K562 (cell line): Measurements from ENCODE around the gene DNAJB6. TPM values are rescaled to one million over a fixed set of nuclear protein-coding genes. Genes with fewer than 3 reads are reported as not detected.

Experiments
- E2F4 ChIP-seq: sonication (generic); formaldehyde crosslinking; IDR thresholded peaks from 2 replicates; pipeline ENCODE4 v1.8.0; 2022; ENCODE audit warnings: mild to moderate bottlenecking, low read depth, missing genetic modification reagents
- FOXA1 ChIP-seq: fragments of 450-650 bp; IDR thresholded peaks from 2 replicates; pipeline ENCODE4 v1.6.1; 2016; ENCODE audit warnings: mild to moderate bottlenecking, borderline replicate concordance
- GTF2E2 ChIP-seq: fragments of 200-800 bp; sonication (Bioruptor generic); IDR thresholded peaks from 2 replicates; pipeline ENCODE4 v1.6.1; 2016; ENCODE audit warnings: missing genetic modification characterization, missing compliant biosample characterization
- HIVEP1 ChIP-seq: fragments of 250-450 bp; sonication (Bioruptor Pico); IDR thresholded peaks from 2 replicates; pipeline ENCODE4 v1.4.0; 2020; ENCODE audit warnings: mild to moderate bottlenecking
- HMG20A ChIP-seq: fragments of 450-650 bp; formaldehyde crosslinking; conservative IDR thresholded peaks from 2 replicates; pipeline ENCODE4 v1.4.0; 2020; ENCODE audit warnings: mild to moderate bottlenecking, mixed read lengths
- KLF13 ChIP-seq: fragments of 450-650 bp; IDR thresholded peaks from 2 replicates; pipeline ENCODE4 v1.6.1; 2016; ENCODE audit warnings: missing genetic modification characterization, low read depth, mild to moderate bottlenecking, missing compliant biosample characterization, moderate library complexity, borderline replicate concordance
- MGA ChIP-seq: fragments of 450-650 bp; IDR thresholded peaks from 2 replicates; pipeline ENCODE4 v1.6.1; 2016; ENCODE audit warnings: mild to moderate bottlenecking, moderate library complexity
- MTA2 ChIP-seq: fragments of 450-650 bp; IDR thresholded peaks from 2 replicates; pipeline ENCODE4 v1.6.1; 2016; ENCODE audit warnings: low read depth
- NCOR1 ChIP-seq: fragments of 450-650 bp; IDR thresholded peaks from 2 replicates; pipeline ENCODE4 v1.6.1; 2016; ENCODE audit warnings: mild to moderate bottlenecking, moderate library complexity
- POLR2H ChIP-seq: IDR thresholded peaks from 2 replicates; pipeline ENCODE4 v1.6.1; 2016; ENCODE audit warnings: missing genetic modification characterization, low read depth, mild to moderate bottlenecking, control low read depth, missing compliant biosample characterization, moderate library complexity
- ZEB2 ChIP-seq: fragments of 450-650 bp; IDR thresholded peaks from 2 replicates; pipeline ENCODE4 v1.6.1; 2016
- ZNF561 ChIP-seq: fragments of 450-650 bp; formaldehyde crosslinking; conservative IDR thresholded peaks from 2 replicates; pipeline ENCODE4 v1.4.0; 2020; ENCODE audit warnings: mild to moderate bottlenecking, moderate library complexity
- ZNF780A ChIP-seq: fragments of 250-450 bp; sonication (Bioruptor Pico); IDR thresholded peaks from 2 replicates; pipeline ENCODE4 v1.5.0; 2021; ENCODE audit warnings: mild to moderate bottlenecking
- polyA plus RNA-seq, 8 experiments: library from polyadenylated mRNA; depleted of rRNA in 4 of 8; stranded (reverse) in 5 of 8; unstranded in 3 of 8; fragments of >200 nt; fragmentation: Nextera tagmentation in 2 of 8; fragmentation: Illumina TruSeq in 1 of 8; extraction: Ambion mirVana in 2 of 8; extraction: Trizol in 1 of 8; gene quantifications; 2 replicates each; pipeline versions ENCODE4 v1.2.1 to v1.2.3, GENCODE V29; 2011 to 2014; ENCODE audit warnings: inconsistent platforms in 1 of 8, missing spikeins in 1 of 8
- total RNA-seq, 7 experiments: library from RNA; depleted of rRNA in 6 of 7; stranded (reverse); fragments of >200 nt in 6 of 7; fragmentation: Illumina TruSeq in 2 of 7; extraction: Trizol in 2 of 7; gene quantifications; 2 replicates each; pipeline versions ENCODE4 v1.2.1 to v1.2.3, GENCODE V29; 2011 to 2021; ENCODE audit warnings: low replicate concordance in 1 of 7
- TF ChIP-seq, protein P1 (sequence below): conservative IDR thresholded peaks from 2 replicates; pipeline ENCODE4 v1.6.1; 2011; ENCODE audit warnings: low read depth, mild to moderate bottlenecking, low read length; ENCODE audit not compliant: control insufficient read depth

DNAJB6 gene
- total and polyA plus RNA-seq, 9 of the 15 experiments (the other 6 are each of a cell fraction or from before 2014, with no cell fraction given): 84.5 to 158 (median 135) TPM

DNA sequence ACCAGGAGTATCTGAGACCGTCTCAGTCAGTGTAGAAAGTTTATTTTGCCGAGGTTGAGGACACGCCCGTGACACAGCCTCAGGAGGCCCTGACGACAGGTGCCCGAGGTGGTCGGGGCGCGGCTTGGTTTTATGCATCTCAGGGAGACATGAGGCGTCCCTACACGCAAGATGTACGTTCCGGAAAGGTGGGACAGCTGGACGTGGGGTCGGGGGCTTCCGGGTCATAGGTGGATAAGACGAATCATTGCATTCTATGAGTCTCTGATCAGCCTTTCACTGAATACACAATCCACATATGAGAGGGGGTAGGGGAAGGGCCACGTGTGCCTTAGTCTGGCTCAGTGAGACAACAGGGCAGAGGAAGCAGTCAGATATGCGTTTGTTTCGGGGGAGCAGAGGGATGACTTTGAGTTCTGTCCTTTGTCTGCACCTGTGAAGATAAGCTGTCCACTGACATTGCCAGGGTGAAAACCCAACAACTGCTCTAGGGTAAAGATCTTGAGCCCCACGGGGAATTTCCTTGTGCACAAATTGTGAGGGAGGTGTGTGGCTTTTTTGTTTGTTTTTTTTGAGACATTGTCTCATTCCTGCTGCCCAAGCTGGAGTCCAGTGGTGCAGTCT, 66.2 kb downstream of the DNAJB6 start (continued):
- TF ChIP-seq MGA: no peak
- peak; percentile 88 for TF ChIP-seq NCOR1
- no peak for TF ChIP-seq FOXA1
- no peak for TF ChIP-seq HIVEP1 (CRISPR knock-in tag)
- TF ChIP-seq, protein P1, sequence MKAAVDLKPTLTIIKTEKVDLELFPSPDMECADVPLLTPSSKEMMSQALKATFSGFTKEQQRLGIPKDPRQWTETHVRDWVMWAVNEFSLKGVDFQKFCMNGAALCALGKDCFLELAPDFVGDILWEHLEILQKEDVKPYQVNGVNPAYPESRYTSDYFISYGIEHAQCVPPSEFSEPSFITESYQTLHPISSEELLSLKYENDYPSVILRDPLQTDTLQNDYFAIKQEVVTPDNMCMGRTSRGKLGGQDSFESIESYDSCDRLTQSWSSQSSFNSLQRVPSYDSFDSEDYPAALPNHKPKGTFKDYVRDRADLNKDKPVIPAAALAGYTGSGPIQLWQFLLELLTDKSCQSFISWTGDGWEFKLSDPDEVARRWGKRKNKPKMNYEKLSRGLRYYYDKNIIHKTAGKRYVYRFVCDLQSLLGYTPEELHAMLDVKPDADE: no peak; the same call in 1 of the 2 replicates
- TF ChIP-seq KLF13 (tag): 0 out of 2 replicates have a peak, but pooled peaks have one; percentile 11
- peak; percentile 56 for TF ChIP-seq MTA2
- TF ChIP-seq E2F4 (CRISPR knock-in tag): no peak
- peak; percentile 63; the same call in 1 of the 2 replicates for TF ChIP-seq ZEB2
- no peak for TF ChIP-seq ZNF561
- no peak for TF ChIP-seq GTF2E2 (tag)
- no peak for TF ChIP-seq HMG20A (CRISPR knock-in tag)
- TF ChIP-seq POLR2H (tag): no peak
- no peak for TF ChIP-seq ZNF780A (CRISPR knock-in tag)
